Ovary (tissue), 9 donors: ENCODE results near the gene SELENOF. TPM values are rescaled to one million over a fixed set of nuclear protein-coding genes. Genes with fewer than 3 reads are reported as not detected.

Source experiments
- DNase-seq, 5 donors: peaks; one replicate each; pipeline ENCODE4 v3.0.0-alpha.2; 2019 to 2020
- H3K27ac ChIP-seq, 2 donors: fragments of 200-600 bp; one replicate each; pipeline versions ENCODE4 v1.5.1 to v1.8.0; 2019 to 2022
- H3K27me3 ChIP-seq: fragments of 200-600 bp; one replicate; pipeline ENCODE4 v1.8.0; 2022
- H3K36me3 ChIP-seq: fragments of 200-600 bp; sonication (generic); one replicate; pipeline ENCODE4 v1.5.1; 2019
- H3K4me1 ChIP-seq: one replicate; pipeline ENCODE4 v1.8.1; 2013; ENCODE audit warnings: mild to moderate bottlenecking, moderate library complexity; ENCODE audit not compliant: insufficient read depth
- H3K4me3 ChIP-seq: fragments of 200-600 bp; sonication (generic); one replicate; pipeline ENCODE4 v1.5.1; 2017
- H3K9me3 ChIP-seq, 2 donors: fragments of 200-600 bp in 1 of 2; sonication (generic) in 1 of 2; one replicate each; pipeline versions ENCODE4 v1.5.1 to v1.8.1; 2013 to 2019; ENCODE audit warnings: mild to moderate bottlenecking in 1 of 2, moderate library complexity in 1 of 2
- CTCF ChIP-seq, 3 donors: fragments of 450-650 bp in 2 of 3; fragments of 200-600 bp in 1 of 3; IDR thresholded peaks; one replicate each; pipeline versions ENCODE4 v1.5.1 to v1.8.0; 2016 to 2022; ENCODE audit warnings: antibody characterized with exemption in 3 of 3, mild to moderate bottlenecking in 1 of 3
- EP300 ChIP-seq: sonication (generic); formaldehyde crosslinking; IDR thresholded peaks from one replicate; pipeline ENCODE4 v1.6.1; 2017; ENCODE audit warnings: antibody characterized with exemption
- POLR2A ChIP-seq: fragments of 450-650 bp; IDR thresholded peaks from one replicate; pipeline ENCODE4 v1.6.1; 2017; ENCODE audit warnings: antibody characterized with exemption, mild to moderate bottlenecking, moderate library complexity
- WGBS, 3 donors: extraction: QIAGEN DNeasy Blood & Tissue Kit in 1 of 3; methylation state at CpG; one replicate each; pipeline versions ENCODE4 v1.1.5 to v1.1.7; 2013 to 2017; 5-methylcytosine and 5-hydroxymethylcytosine counted together
- intact Hi-C, 4 donors: fragments of 100-400 bp; cut with DNase I; formaldehyde crosslinking; loops; one replicate each; pipeline versions ENCODE4 v1.11.0 to v1.15.1; 2022 to 2023
- polyA plus RNA-seq, 2 donors: library from polyadenylated mRNA; stranded (reverse); fragments of 200-250 nt in 1 of 2; fragments of 350-450 nt in 1 of 2; fragmentation: Illumina TruSeq in 1 of 2; extraction: RNeasy Lipid Tissue Mini Kit (QIAGEN cat#74804) in 1 of 2; gene quantifications; one replicate each; pipeline ENCODE4 v1.2.3, GENCODE V29; 2013 to 2014
- total RNA-seq, 7 donors: library from RNA; depleted of rRNA in 2 of 7; stranded (reverse); fragments of >200 nt in 2 of 7; fragmentation: NEBNext Ultra II Directional in 3 of 7; extraction: Animal tissue kit (Norgen Biotek cat#: 25700) in 3 of 7; gene quantifications; one replicate each; pipeline versions ENCODE4 v1.1.0 to v1.2.4, GENCODE V29; 2016 to 2023
- donor health status: DM: no; HTN: no; CAD: no; lungs with moderate emphysema.
- donor health status: DM: no; HTN: no; CAD: no.
- donor health status: Bipolar disorder and iron deficiency.
- donor health status: DM: yes; HTN: yes; CAD: no.
- donor health status: DM: no; HTN: no; CAD: no.
- donor health status: DM: yes; HTN: yes; CAD: no.

SELENOF gene
- total and polyA plus RNA-seq, 9 donors: 122 to 294 (median 167) TPM

GRCh38 chr1:86845514-86845913 is 68.4 kb downstream of the SELENOF start:
- DNase-seq: no peak
- no peaks in the 10 kb centered on the region for H3K27me3 ChIP-seq
- H3K4me1 ChIP-seq: no peaks in the 10 kb centered on the region
- intact Hi-C loops: no loop called here
- no peak overlapping the region for H3K4me3 ChIP-seq
- H3K27ac ChIP-seq: no peak overlapping the region
- H3K9me3 ChIP-seq: no peaks in the 10 kb centered on the region
- H3K36me3 ChIP-seq: no peaks in the 10 kb centered on the region
- 81 to 85% (median 82%) methylated on average over 3 of the region's 3 CpGs for WGBS, 3 donors
- TF ChIP-seq CTCF (IDR thresholded peaks at IDR 0.05): no peak
- TF ChIP-seq POLR2A: no peak
- TF ChIP-seq EP300: no peak

- Histone ChIP-seq H3K9me3 (no peaks in the 10 kb centered on the region), H3K4me1 (no peaks in the 10 kb centered on the region), H3K36me3 (no peaks in the 10 kb centered on the region), H3K27ac (no peak overlapping the region), H3K27me3 (no peaks in the 10 kb centered on the region), H3K4me3 (no peak overlapping the region)
- 39 to 72% (median 69%) methylated on average over 1 of the region's 1 CpG for WGBS, 3 donors
- no peak for DNase-seq
- TF ChIP-seq POLR2A: no peak
- peak; percentile 63 for TF ChIP-seq EP300
- no peak for TF ChIP-seq CTCF (IDR thresholded peaks at IDR 0.05)
- intact Hi-C loops: no loop called here
Observed at GRCh38 chr1:86841116-86841515, 72.8 kb downstream of the SELENOF start.

GRCh38 chr1:86833461-86834215 is 80.3 kb downstream of the SELENOF start:
- H3K4me3 ChIP-seq: no peak overlapping the region
- WGBS, 3 donors: 48 to 50% (median 49%) methylated on average over 17 of the region's 17 CpGs
- no peaks in the 10 kb centered on the region for H3K9me3 ChIP-seq
- H3K36me3 ChIP-seq: no peaks in the 10 kb centered on the region
- DNase-seq: peak; percentile 51 to 74 (median 69)
- H3K27ac ChIP-seq: no peak overlapping the region
- TF ChIP-seq POLR2A (no peak), EP300 (no peak), CTCF (IDR thresholded peaks at IDR 0.05) (peak; percentile 30 to 63 (median 35))
- H3K27me3 ChIP-seq: no peaks in the 10 kb centered on the region
- no peaks in the 10 kb centered on the region for H3K4me1 ChIP-seq
- intact Hi-C loops: loop anchor here (5.0 to 10.0 kb wide), 2 partner anchors 249 to 251 kb away; no protein-coding TSS in a partner anchor

- H3K27ac ChIP-seq: no peak overlapping the region
- no peaks in the 10 kb centered on the region for H3K27me3 ChIP-seq
- no peaks in the 10 kb centered on the region for H3K4me1 ChIP-seq
- no peak for TF ChIP-seq EP300
- H3K4me3 ChIP-seq: no peak overlapping the region
- H3K36me3 ChIP-seq: no peaks in the 10 kb centered on the region
- WGBS, 3 donors: 46 to 72% (median 62%) methylated on average over 1 of the region's 1 CpG
- intact Hi-C loops: loop anchor here (5.0 to 10.0 kb wide), 2 partner anchors 250 to 252 kb away; no protein-coding TSS in a partner anchor
- H3K9me3 ChIP-seq: no peaks in the 10 kb centered on the region
- no peak for DNase-seq
Observed at GRCh38 chr1:86832433-86832832, 81.5 kb downstream of the SELENOF start.

GRCh38 chr1:86829321-86829720 is 84.6 kb downstream of the SELENOF start:
- WGBS, 3 donors: 90 to 91% (median 90%) methylated on average over 3 of the region's 3 CpGs
- intact Hi-C loops: no loop called here
- Histone ChIP-seq H3K36me3 (no peaks in the 10 kb centered on the region), H3K27ac (no peak overlapping the region), H3K9me3 (no peaks in the 10 kb centered on the region), H3K4me3 (no peak overlapping the region), H3K27me3 (no peaks in the 10 kb centered on the region), H3K4me1 (no peaks in the 10 kb centered on the region)
- no peak for DNase-seq
- no peak for TF ChIP-seq CTCF (IDR thresholded peaks at IDR 0.05)
- TF ChIP-seq EP300: no peak
- no peak for TF ChIP-seq POLR2A
